Lung microvascular endothelial cell (primary cell): ENCODE measurements around the gene SHB. TPM values are rescaled to one million over a fixed set of nuclear protein-coding genes. Genes with fewer than 3 reads are reported as not detected.
A peak's percentile ranks its signal among the peaks of the same experiment; 100 is the strongest.

Source experiments
- DNase-seq, 2 donors: peaks; one replicate each; pipeline versions ENCODE4 v3.0.0 to v3.0.0-alpha.2; 2010; ENCODE audit warnings: low read depth in 2 of 2
- total RNA-seq: library from RNA; depleted of rRNA; stranded (reverse); fragments of >200 nt; gene quantifications from 2 replicates; pipeline ENCODE4 v1.2.1, GENCODE V29; 2014

The SHB gene
- total RNA-seq, 1 donor from 2014 or later: 22.6 TPM

- peak; percentile 56 to 75 for DNase-seq
These were observed 19.2 kb upstream of the SHB start for GRCh38 chr9:38088006-38088925.

- DNase-seq: no peak
These were observed 17.5 kb upstream of the SHB start for GRCh38 chr9:38086496-38086895.

GRCh38 chr9:38085308-38085707, 16.3 kb upstream of the SHB start:
- no peak for DNase-seq

GRCh38 chr9:38084556-38084880, 15.5 kb upstream of the SHB start:
- DNase-seq: no peak

DNA sequence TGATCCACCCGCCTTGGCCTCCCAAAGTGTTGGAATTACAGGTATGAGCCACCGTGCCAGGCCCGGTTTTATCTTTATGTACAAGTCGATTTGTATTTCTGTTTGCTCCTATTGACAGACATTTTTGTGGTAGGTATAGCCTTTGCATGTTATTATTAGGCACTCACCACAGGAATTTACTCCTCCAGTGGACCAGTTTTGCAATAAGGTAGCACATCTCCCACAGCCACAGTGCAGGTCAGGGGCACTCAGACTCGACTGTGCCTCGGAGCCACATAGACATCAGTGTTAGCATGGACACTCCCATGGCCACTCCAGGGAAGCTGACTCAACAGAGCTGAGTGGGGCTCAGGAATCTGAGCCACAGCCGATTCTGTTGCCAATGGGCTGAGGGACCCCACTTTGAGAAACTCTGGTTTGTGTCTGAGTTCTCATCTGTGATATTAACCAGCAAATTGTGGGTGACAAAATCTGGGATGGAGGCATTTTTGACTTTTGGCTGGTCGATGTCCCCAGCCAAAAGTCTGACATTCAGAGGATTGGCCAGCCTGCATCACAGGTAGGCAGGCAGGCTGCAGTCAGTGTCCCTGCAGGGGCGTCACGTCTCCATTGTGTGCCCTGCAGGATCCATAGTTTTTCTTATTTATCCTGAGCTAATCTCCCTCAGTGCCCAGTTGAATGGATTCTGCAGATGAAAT, 15.0 kb upstream of the SHB start:
- DNase-seq: no peak

DNA sequence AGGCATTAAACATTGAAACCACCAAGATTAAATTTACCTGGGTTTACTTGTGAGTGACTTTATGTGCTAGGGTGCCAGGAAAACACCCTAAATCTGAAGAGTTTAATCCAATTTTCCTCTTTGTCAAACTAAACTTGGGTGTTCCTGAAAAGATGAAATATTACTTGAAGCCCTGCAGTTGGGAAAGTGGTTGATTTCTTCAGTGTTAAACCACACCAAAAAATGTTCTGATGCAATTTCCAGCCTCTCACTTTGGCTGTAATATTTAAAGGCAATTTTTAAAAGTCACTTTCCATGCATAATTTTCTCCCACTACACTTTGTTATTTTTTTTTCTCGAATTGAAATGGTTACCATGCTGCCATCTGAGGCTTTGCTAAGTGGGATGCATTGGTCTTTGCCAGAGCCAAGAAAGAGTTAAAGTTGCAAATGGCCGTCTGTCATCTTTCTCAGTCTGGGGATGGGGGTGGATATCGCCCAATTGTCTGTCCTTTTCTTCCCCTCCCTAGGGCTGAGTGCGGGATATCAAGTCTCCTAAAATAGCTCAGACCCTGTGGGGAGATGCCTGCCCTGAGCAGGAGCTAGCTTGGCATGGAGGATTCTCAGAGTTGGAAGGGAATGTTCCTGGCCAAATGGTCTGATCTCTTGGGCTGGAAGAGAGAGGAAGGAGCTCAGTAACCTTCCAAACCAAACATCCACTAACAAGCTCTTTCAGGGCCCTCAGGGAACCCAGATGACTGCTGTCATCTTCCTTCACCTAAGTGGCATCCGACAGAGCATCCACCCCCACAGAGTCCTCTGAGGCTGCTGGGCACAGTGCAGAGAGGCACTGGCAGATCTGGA, 13.6 kb upstream of the SHB start:
- DNase-seq: no peak

DNA sequence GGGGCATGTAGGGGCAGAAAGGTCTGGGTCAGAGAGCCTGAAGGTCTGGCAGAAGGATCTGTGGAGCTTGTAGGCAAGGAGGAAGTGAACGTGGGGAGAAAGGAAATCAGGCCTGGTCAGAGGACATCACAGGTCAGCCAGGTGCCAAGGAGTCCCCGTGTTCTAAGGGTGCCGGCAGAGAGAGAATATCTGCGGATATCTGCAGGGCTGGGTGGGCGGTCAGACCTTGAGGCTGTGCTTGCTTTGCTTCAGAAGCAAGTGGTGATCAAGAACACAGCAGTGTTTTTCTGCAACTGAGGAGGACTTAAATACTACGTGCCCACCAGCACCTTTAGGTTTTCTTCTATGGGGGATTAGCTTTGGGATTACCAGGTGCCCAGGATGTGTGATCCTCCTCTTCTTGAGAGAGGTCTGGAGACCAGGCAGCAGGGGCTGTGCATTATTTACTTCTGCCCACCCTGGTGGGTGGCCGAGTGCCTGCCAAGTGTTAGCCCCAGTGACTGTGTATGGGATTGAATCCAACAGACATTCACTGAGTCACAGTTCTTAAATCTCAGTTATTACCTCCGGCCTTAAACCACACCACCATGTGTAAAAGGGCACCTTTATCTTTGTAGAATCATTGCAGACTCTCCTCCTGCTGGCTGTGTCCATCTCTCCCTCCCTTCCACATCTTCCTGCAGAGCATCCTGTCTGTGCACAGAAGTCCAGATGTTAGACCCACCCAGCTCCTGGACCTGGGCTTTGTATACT, 12.5 kb upstream of the SHB start:
- DNase-seq: no peak

- DNase-seq: peak; percentile 85 to 92
These were observed 10.5 kb upstream of the SHB start for GRCh38 chr9:38079461-38080031.

DNA sequence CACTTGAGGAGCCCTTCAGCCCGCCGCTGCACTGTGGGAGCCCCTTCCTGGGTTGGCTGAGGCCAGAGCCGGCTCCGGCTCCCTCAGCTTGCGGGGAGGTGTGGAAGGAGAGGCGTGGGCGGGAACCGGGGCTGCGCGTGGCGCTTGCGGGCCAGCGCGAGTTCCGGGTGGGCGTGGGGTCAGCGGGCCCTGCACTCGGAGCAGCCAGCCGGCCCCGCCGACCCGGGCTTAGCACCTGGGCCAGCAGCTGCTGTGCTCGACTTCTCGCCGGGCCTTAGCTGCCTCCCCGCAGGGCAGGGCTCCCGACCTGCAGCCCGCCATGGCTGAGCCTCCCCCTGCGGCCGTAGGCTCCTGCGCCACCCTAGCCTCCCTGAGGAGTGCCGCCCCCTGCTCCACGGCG, 6.2 kb upstream of the SHB start:
- DNase-seq: no peak

DNA sequence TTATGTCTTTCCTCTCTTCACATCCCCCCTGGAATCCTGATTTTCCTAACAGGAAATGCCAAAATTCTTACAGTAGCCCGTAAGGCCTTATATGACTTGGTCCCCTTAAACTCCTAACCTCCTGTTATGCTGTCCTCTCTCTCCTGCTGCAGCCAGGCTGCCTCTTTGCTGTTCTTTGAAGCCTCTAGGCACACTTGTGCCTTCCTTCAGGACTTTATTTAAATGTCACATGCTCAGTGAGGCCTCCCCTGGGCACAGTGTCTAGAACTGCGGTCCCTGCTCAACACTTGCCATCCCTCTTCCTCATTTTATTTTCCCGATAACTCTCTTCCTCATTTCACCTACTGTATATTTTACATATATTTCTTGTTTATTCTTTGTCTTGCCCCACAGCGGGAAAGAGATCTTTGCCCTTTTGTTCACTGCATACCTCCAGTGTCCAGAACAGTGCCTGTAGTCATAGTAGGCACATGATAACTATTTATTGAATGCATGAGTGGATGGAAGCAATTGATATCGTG, 5.5 kb upstream of the SHB start:
- DNase-seq: peak; percentile 37 to 58

- no peak for DNase-seq
These were observed 4.9 kb upstream of the SHB start for GRCh38 chr9:38073882-38074281.

DNA sequence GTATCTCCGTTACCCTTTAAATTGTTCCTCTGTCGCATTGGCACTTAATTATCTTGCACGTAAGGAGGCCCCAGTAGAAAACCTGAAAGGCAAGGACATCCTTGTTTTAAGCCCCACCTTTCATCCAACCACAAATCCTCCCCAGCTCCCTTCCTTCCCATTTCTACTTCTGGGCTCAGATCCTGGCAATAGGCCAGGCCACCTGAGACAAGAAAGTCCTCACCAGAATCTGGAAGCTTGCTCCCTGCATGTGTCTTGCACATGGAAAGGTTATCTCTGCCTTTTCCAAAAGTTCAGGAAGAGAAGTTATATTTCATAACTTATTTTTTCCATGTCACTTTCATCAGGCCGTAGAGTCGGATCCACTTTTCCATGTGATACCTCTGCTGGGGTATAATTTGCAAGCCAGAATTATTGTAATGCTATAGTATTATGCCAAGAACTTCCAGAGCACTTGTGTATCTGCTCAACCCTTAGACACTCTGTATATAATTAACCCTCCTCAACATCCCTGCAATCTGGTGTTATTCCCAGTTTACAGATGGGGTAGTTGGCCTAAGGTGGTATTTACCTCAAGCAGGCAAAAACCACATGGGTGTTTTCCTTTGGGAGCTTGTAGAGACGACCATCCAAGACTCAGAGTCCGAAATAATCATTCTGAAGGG, 2.6 kb upstream of the SHB start:
- DNase-seq: no peak

- DNase-seq: no peak
These were observed 957 bp downstream of the SHB start for GRCh38 chr9:38067859-38068681.

- peak; percentile 60 to 70 for DNase-seq
These were observed 1.8 kb downstream of the SHB start for GRCh38 chr9:38066914-38067858.

DNA sequence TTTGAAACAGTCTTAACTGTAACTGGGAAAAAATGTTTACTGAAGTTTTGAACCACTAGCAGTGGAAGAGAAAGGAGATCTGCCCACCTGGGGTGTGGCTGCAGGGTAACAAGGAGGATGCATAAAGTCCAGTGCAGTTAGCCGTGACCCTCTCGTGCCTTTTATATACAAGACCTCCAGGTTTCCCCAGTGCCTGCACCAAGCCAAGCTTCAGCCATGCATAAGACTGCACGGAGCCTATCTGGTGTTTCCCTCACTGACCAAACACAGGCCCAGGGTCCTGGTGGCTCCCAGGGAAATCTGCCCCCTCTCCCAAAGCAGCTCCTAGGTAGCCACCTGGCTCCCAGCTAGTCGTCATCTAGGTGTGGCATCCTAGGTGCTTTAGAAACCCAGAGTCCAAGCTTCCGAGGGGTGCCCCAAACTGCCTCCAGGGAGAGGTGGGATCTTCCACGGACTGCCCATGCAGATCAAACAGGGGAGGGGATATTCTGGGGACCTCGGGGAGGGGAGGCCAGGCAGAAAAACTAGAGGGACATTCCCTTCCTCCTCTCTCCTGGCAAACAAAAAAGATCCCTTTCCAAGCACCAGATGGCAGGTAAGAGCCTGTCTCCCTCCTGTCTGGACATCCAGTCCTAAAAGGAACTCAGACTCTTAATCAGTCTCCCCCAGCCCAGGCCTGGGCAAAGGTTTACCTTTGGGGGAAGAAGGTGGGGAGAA, 2.7 kb downstream of the SHB start:
- peak in 1 of 2 donors; percentile 37 for DNase-seq

GRCh38 chr9:38065369-38066075, 3.5 kb downstream of the SHB start:
- DNase-seq: no peak

DNA sequence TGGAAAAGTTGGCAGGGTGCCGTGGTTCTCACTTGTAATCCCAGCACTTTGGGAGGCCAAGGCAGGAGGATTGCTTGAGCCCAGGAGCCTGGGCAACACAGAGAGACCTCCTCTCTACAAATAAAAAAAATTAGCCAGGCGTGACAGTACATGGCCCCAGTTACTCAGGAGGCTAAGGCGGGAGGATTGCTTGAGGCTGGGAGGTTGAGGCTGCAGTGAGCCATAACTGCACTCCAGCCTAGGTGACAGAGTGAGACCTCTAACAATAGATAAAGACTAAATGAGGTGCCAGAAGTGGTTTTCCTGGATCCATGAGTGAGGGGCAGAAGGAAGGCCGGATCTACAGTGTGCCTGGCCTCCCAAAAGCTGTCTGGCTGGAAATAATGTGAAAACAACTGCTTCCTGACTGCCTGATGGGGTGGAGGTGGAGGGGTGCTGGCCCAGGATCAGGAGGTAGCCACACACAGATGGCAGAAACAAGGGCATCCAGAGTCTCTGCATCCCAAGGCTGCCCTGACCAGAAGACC, 4.1 kb downstream of the SHB start:
- DNase-seq: no peak
